GM19452 (cell line): ENCODE measurements around the gene NKG7.

ENCODE experiments used
- ATAC-seq: cut with Tn5 transposase; IDR thresholded peaks from one replicate; pipeline ENCODE4 v1.9.1; 2021; ENCODE audit not compliant: unreplicated experiment

NKG7 gene

DNA sequence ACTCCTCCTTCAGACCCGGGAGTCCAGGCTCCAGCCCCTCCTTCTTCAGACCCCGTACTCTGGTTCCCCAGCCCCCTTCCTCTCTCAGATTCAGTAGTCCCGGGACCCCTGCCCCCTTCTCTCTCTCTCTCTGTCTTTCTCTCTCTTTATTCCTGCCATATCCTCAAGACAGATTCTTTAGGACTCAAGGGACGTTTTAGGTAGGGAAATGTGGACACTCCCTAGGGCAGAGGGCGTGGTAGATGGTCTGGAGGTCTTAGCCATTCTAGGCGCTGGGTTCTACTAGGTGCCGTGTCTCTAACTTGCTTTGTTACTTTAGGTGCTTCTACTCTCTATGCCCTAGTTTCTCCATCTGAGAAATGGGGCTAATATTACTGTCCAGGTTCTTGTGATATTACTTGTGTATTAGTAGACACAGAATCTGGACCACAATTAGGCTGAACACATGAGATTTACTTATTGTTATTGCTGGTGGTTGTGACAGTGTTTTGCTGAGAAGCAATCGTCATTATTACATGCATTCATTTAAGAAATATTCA, 18.7 kb upstream of the NKG7 start:
- ATAC-seq: no peak

DNA sequence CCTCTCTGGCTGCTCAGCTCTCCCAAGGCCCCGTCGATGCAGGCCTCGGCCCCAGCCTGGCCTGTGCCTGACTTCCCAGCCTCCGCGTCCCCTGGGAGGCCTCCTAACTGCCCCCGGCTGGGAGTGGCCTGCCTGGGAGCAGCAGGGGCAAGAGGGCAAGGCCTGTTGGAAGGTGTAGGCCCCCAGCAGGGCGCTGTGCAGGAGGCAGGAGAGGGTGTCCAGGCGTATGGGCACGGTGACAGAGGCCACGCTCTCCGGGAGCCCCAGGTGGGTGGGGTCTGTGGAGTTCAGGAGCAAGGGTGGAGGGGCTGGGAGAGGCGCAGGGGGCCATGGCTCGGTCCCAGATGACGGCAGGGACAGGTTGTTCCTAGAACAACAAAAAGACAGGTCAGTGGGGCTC, 16.7 kb upstream of the NKG7 start:
- no peak for ATAC-seq

DNA sequence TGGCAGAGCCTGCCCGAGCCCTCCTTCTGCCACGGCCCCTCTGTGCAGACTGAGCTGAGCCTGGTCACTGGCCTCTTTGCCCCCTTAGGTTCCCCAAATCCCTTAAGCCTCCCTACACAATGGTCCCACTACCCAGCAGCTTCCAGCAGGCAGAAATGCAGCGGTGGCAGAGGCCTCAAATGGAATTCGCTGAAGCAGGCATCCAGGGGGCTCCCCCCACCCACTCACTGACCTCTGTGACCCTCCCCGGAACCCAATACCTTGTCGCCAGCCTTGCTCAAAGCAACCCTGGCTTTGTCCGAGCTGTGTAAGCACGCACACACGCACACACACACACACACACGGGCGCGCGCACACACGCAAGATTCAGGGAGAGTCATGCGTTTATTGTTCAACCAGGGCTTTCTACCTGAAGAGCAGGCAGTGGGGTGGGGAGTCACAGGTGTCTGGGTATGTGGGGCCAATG, 15.5 kb upstream of the NKG7 start, which contains the start of gene LIM2:
LIM2 (minus strand) TSS at position 51 of the 466 bp plus-strand sequence. CDS start 531 bp downstream, outside the sequence.
- ATAC-seq: no peak

GRCh38 chr19:51386882-51387520, 14.5 kb upstream of the NKG7 start:
- no peak for ATAC-seq

GRCh38 chr19:51382004-51382403, 9.6 kb upstream of the NKG7 start:
- no peak for ATAC-seq

GRCh38 chr19:51380379-51380778, 7.9 kb upstream of the NKG7 start:
- ATAC-seq: no peak

DNA sequence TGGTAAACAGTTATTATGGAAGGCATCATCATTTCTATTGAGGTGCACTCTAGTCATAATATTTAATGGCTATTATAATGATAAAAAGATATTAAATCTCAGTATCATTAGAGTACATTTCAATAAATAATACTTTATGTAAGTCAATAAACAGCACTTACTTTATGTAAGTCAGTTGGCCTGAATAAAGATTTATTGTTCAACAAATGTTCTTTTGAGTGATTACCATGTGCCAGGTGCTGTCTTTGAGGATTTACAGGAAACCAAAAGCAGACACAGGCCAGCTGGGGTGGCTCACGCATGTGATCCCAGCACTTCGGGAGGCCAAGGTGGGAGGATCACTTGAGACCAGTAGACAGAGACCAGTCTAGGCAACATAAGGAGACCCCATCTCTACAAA, 5.0 kb upstream of the NKG7 start:
- ATAC-seq: no peak

DNA sequence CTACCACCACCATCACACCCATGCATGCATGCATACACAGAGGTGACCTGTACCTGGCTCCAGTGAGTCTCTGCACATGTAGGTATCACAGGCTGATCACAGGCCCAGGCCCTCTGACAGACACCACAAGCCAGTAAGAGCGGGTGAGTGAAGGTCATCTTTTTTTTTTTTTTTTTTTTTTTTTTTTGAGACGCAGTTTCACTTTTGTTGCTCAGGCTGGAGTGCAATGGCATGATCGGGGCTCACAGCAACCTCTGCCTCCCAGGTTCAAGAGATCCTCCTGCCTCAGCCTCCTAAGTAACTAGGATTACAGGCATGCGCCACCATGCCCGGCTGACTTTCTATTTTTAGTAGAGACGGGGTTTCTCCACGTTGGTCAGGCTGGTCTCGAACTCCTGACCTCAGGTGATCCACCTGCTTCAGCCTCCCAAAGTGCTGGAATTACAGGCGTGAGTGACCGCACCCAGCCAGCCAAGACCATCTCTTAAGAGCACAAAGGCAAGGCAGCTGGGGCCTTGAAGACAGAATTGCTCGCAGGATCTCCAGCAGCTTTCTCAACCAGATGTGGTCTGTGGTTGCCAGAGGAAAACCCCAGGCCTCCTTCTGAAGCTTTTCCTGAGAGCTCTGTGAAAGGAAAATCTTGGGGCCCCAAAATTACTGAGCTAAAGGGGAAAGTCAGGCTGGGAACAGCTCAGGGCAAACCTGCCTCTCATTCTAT, 3.2 kb upstream of the NKG7 start:
- ATAC-seq: no peak

DNA sequence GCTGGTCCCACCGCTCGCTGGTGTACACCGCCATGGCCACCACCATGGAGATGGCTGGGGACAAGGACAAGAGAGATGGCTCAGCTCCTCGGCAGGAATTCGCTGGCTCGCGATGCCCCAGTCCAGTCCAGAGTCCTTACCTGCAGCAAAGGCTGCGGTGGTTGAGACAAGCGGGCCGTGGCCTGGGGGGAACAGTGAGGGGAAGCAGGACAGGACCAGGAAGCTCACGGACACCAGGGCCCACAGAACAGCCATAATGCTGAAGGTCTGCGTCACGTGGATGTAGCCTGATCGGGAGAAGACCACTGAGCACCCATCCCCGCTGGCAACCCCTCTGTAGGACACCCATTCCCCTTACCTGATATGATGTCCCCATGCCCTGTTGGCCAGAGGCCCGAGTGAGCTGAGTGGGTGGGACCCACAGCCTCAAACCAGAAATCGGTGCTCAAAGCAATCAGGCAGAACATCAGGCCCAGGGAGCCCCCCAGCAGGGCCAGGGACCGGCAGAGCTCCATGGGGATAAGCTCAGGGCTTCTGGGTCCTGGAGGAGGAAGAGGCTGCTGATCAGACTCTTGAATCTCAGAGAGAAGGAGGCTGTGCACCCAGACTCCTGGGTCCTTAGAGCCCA, 319 bp downstream of the NKG7 start:
- ATAC-seq: no peak

GRCh38 chr19:51371186-51371690, 1.2 kb downstream of the NKG7 start:
- no peak for ATAC-seq

- ATAC-seq: no peak
Observed at GRCh38 chr19:51370230-51370629, 2.2 kb downstream of the NKG7 start.

DNA sequence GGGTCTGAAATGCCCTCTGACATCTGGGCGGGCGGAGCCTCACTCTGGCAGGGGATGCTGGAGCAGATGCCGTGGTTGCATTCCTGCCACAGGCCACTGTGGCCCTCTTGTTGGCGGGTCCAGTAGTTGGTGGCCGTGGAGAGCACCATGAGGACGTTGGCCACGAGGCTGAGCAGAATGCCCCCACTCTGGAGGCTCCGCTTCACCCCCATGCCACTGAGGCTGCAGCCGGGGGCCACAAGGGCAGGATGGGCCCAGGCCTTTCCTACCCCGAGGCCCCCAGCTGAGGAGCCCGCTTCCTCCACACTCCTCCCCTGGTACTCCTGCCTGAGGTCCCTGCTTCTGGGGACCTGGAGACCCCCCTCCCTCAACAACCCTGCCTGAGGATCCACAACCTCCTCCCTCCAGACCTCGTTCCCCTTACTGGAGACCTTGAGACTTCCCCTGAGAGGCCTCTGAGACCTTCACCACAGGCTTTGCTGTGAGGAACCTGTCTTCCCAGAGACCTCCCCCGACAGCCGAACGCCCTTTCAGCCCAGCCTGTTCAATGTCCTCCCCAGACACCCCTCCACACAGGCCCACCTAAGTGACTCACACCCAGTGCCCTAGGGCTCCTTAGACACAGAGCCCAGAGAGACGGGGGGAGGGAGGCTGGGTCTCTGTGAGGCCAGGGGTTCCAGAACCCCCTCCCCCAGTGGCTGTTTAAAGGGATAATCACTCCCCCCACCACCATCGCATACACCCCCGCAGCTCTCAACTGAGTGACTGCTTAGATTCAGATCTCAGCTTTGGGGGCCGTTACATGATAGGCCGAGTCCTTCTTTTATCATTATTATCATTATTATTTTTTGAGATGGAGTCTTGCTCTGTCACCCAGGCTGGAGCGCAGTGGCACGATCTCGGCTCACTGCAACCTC, 3.8 kb downstream of the NKG7 start, which contains the start of gene CLDND2:
CLDND2 (minus strand) TSS at position 638 of the 917 bp plus-strand sequence; CDS start at position 212, 426 bp downstream.
- no peak for ATAC-seq

- peak; percentile 75 for ATAC-seq
Observed at GRCh38 chr19:51367565-51368365, 4.7 kb downstream of the NKG7 start.

GRCh38 chr19:51367255-51367564, 5.2 kb downstream of the NKG7 start:
- peak; percentile 11 for ATAC-seq

DNA sequence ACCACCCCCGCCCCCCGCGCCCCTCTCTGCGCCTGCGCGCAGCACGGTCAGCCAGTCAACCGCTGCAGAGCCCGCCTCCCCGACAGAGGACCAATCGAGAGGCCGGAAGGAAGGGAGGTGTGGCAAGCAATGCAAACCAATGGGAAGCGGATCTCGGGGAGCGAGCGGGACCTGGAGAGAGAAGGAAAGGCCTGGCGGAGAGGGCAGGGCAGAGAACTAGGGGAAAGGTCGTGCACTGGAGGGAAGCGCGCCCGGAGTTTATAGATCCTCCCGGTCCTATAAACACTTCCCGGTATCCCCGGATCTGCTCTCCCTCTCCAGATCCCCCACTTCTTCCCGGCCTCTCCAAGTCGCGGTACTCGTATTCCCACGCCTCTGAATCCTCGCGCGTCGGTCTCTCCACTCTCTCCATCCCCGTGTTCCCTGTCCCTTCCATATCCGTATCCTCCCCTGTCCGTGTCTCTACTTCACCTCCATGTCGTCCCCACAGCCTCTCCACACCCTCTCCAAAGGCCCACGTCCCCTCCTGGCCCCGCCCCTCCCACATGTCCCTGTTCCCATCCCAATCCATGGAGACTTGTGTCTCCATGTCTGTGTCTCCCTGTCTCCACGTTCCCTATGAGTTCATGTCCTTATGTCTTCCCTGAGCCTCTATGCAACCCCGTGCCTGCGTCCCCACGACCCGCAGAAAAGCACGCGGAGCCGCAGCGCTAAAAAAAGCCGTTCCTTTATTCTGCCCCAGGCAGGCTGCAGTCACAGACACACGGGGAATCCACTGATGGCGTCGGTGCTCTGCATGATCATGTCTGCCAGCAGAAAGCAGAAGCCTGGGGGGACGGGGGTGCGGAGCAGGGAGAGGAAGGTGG, 5.8 kb downstream of the NKG7 start:
- peak; percentile 43 for ATAC-seq

- no peak for ATAC-seq
Observed at GRCh38 chr19:51365965-51366388, 6.5 kb downstream of the NKG7 start, which contains the start of gene ETFB. TSS of gene ETFB (minus strand) at chr19:51366388. CDS start at chr19:51366326, 62 bp downstream.

GRCh38 chr19:51365211-51365964, 7.1 kb downstream of the NKG7 start:
- no peak for ATAC-seq
